SK-N-SH (cell line): ENCODE results near the gene YWHAE.

ENCODE experiments used
- CTCF ChIP-seq: fragments of 200-600 bp; sonication (generic); IDR thresholded peaks from 2 replicates; pipeline ENCODE4 v1.6.1; 2017; ENCODE audit warnings: antibody characterized with exemption, mild to moderate bottlenecking, moderate library complexity
- FOXJ3 ChIP-seq: sonication (generic); formaldehyde crosslinking; IDR thresholded peaks from 2 replicates; pipeline ENCODE4 v1.5.1; 2020; ENCODE audit warnings: mild to moderate bottlenecking, missing genetic modification reagents
- SIN3A ChIP-seq: IDR thresholded peaks from 2 replicates; pipeline ENCODE4 v1.6.1; 2012; ENCODE audit warnings: low read depth, mild to moderate bottlenecking, low read length, moderate library complexity, borderline replicate concordance

GRCh38 chr17:1384905-1385435 lies 15.1 kb downstream of the YWHAE start:
- TF ChIP-seq FOXJ3 (CRISPR knock-in tag) (no peak), CTCF (no peak), SIN3A (no peak)
